GM21737 (cell line): Measurements from ENCODE around the gene FAM83B.
"Not testable (repeated sequence)": the region's sequence is repeated elsewhere in the genome, so short reads cannot be mapped to it uniquely, and the experiment has no call there.

Source experiments
- ATAC-seq: cut with Tn5 transposase; IDR thresholded peaks from one replicate; pipeline ENCODE4 v1.9.1; 2021; ENCODE audit warnings: mild to moderate bottlenecking, moderate library complexity; ENCODE audit not compliant: unreplicated experiment

FAM83B gene

DNA sequence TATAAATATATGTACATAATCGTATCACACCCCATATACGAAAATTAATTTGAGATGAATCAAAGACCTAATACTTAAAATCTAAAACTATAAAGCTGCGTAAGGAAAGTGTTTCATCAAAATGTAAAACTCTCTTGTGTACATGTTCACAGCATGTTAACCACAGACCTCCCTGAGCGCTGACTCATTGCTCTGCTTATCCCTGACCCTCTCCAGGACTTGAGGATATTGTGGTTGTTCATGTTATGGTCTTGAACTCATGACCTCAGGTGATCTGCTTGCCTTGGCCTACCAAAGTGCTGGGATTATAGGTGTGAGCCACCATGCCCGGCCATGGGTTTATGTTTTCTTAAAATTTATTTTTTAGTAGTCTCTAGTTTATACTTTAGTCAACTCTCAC lies 14.2 kb downstream of the FAM83B start:
- no peak for ATAC-seq

- no peak for ATAC-seq
Measured at GRCh38 chr6:54861905-54862616, 15.5 kb downstream of the FAM83B start.

DNA sequence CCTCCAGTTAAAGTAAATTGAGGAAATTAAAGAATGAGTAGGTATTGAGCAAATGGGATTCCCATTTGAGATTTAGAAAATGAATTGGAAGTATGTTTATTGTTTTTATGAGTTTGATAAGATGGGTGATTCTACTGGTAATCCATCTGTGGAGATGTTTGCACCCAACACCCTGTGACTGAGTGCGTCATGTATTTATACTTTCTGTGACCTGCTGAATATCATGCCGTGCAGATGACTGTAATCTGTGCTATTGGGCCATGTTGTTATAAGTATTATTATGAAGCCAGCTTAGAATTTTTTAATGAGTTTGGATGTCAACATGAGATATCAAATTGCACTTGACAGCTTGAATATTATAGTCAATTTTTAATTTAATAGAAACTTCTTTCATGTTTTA lies 17.7 kb downstream of the FAM83B start:
- no peak for ATAC-seq

GRCh38 chr6:54865091-54865631 lies 18.6 kb downstream of the FAM83B start:
- no peak for ATAC-seq

- ATAC-seq, result no peak
Measured at GRCh38 chr6:54868556-54868955, 22.0 kb downstream of the FAM83B start.

- no peak for ATAC-seq
Measured at GRCh38 chr6:54873599-54873998, 27.0 kb downstream of the FAM83B start.

DNA sequence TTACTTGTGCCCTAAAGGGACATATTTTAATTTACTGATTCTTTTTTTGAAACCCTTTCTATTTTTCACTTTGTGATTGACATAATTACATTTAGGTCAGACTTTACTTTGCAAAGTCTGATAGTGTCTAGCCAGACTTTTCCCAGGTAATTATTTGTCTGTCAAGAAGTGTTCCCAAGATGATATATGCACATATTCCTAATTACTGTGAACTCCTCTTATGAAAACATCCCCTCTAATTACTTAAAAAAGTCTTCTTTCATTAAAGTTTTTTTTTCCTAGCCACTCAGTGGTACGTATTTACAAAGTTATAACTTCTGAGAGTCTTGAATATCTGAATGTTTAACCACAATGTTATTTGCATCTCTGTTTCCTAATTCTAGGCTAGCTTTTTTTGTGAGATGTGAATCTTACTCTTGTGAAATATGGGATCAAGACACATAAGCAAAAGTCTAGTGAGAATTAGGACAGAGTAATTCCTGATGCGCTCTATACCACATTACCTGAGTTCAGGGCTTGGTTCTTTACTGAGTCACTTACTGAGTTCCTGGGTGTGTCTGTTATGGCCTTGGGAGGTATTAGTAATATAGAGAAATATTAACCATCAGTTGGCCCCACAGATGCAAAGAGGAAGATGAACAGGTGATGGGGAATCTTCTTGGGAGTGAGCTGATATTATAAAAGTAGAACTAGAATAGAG lies 27.9 kb downstream of the FAM83B start:
- ATAC-seq, result no peak

DNA sequence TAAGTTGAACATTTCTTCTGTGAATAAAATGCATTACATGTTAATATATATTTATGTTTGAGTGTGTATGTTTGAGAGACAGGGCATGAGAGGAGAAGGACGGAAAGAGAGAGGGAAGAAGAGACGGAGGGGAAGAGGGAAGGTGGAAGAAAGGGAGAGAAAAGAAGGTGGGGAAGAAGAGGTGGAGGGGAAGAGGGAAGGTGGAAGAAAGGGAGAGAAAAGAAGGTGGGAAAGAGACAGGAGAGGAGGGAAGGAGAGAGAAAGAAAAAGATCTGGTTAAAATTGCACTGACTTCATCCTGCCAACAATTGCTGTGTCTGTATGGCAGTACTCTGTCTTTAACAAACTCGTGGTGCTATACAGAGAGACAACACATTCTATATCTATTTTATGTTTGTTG lies 29.0 kb downstream of the FAM83B start:
- no peak for ATAC-seq

DNA sequence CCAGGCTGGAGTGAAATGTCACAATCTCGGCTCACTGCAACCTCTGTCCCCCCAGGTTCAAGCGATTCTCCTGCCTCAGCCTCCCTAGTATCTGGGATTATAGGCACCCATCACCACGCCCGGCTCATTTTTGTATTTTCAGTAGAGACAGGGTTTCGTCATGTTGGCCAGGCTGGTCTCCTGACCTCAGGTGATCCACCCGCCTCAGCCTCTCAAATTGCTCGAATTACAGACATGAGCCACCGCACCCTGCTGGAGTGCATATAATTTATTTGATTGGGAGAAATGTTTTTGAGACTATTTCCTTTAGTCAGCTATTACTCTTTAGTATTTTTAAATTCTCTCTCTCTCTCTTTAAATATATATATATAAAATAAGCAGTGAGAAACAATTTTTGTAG lies 29.8 kb downstream of the FAM83B start:
- no peak for ATAC-seq

- no peak for ATAC-seq
Measured at GRCh38 chr6:54876871-54877270, 30.3 kb downstream of the FAM83B start.

DNA sequence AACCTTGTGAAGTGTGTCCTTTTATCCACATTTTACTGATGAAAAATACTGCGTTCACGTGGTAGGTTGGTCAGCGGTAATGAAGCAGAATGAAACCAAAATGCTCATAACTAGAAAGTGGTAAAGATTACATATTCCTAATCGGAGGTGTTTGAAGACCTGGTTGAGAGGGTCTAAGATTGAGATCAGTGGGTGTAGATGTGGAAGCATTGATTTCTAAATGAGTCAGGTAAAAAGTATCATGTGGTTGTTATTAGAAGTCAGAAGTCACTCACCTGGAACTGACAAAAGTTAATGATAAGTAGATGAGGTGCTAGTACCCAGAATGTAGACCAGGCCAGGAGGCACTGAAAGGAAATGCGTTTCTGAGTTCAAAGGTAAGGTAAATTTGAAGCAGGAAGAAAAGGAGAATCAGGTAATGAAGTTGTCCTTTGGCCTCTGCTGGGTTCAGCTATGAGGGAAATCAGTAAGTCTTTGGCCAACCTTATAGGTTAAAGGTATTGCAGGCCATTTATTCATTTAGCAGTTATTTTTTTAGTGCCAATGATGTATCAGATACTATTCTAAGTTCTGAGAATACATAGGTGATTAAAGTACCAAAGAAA lies 31.2 kb downstream of the FAM83B start:
- ATAC-seq, result no peak

- no peak for ATAC-seq
Measured at GRCh38 chr6:54878718-54879117, 32.1 kb downstream of the FAM83B start.

DNA sequence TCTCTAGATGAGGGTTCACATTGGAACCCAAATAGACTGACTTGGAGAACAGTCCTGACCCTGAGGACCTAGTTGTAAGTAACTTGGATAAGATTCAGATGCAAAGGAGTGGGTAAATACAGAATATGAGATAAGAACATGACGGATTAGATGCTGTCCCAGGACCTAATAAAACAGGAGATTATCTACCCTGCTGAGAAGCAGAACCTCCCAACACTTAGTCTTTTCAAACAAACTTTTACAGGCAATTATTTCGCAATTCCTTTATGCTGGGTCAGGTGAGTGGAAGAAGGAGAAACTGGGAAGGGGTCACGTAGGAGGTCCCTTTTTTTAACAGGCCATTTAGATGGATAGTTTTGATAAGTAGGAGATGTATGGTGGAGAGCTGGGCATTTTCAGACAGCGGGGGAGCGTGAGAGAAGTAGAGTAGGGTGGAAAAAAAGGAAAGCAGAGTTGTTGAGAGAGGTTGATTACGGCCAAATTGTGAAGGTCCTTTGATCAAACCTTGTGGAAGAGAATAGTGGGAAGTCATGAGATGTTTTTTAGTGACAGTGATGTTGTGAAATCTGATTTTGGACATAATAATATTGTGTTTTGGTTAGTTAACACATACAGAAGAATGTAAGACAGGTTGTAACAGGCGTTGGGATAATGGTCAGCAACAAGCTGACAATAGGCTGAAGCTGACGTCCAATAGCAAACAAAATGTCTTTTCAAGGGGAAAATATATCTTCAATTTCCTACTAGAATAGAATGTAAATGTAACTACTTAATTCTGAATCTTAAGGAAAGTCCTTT lies 32.8 kb downstream of the FAM83B start:
- ATAC-seq, result no peak

GRCh38 chr6:54881067-54881730 lies 34.6 kb downstream of the FAM83B start:
- ATAC-seq, result no peak

DNA sequence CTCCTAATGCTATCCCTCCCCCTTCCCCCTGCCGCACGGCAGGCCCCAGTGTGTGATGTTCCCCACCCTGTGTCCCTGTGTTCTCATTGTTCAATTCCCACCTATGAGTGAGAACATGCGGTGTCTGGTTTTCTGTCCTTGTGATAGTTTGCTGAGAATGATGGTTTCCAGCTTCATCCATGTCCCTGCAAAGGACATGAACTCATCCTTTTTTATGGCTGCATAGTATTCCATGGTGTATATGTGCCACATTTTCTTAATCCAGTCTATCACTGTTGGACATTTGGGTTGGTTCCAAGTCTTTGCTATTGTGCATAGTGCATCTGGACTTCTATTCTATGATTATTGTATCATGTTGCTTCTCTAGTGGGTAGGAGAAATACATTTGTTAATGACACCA lies 35.3 kb downstream of the FAM83B start:
- ATAC-seq, result not testable (repeated sequence)

DNA sequence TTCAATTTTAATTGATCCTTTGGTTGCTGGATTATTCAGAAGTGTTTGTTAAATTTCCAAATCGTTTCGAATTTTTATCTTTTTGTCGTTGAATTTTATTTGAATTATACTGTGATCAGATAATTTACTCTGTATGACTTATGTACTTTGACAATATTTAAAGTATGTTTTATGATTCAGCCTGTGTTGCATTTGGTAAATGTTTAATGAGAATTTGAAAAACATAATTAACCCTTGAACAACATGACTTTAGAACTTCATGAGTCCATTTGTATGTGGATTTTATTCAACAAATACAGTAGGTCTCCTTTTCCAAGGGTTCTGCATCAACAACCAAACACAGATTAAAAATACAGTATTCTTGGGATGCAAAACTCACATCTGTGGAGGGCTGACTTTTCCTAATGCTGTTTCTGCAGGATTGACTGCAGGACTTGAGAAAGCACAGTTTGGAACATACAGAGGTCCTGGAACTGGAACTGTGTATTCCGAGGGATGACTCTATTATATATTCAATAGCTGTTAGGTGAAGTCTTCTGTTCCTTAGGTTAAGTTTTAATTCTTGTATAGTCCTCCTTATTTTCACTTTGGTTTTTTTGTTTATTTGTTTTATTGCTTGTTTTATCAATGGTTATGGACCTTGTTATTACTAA lies 40.5 kb downstream of the FAM83B start:
- ATAC-seq, result no peak

GRCh38 chr6:54891536-54891935 lies 45.0 kb downstream of the FAM83B start:
- ATAC-seq, result no peak

GRCh38 chr6:54892831-54893230 lies 46.3 kb downstream of the FAM83B start:
- no peak for ATAC-seq

DNA sequence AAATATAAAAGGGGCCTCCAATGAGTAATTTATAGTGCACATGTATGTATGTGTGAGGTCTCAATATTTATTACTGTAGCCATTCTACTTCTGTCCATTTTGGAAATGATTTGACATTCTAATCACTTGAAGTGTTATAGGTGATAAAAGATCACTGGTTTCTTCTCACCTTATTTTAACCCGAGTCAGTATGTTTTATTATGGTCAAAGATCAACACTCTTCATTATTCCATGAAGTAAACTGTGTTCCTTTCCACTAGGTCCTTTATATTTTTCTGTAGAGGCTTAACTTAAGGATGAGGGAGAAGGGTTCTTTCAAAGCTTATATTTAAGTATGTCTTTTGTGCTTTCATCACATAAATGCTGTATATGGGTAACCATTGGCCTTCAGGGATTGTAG lies 47.2 kb downstream of the FAM83B start:
- no peak for ATAC-seq

DNA sequence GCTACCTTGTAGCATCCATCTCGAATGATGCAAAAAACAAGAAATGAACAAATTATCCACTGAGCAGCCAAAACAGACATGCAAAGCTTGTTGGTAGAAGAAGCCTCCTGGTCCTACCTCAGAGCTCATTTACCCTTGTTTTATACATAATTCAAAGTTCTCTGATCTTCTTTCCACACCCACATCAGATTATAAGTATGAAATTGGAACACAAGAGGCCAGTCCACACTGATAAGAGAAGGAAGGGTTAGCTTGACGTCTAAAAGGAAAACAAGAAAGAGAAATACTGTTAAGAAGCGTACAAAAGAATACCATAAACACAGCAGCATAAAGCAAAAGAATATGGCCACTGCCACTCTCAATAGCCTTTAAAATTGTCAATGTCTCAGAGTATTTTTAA lies 49.7 kb downstream of the FAM83B start:
- ATAC-seq, result no peak
